HG03378 (cell line): ENCODE results near the gene TFDP2.
"Not testable (repeated sequence)": the region's sequence is repeated elsewhere in the genome, so short reads cannot be mapped to it uniquely, and the experiment has no call there.

Source experiments
- ATAC-seq: cut with Tn5 transposase; IDR thresholded peaks from one replicate; pipeline ENCODE4 v1.9.1; 2021; ENCODE audit warnings: mild to moderate bottlenecking, moderate library complexity; ENCODE audit not compliant: unreplicated experiment

TFDP2 gene

GRCh38 chr3:142129516-142130171 lies 19.7 kb downstream of the TFDP2 start:
- ATAC-seq = no peak

- no peak for ATAC-seq
These were observed 21.2 kb downstream of the TFDP2 start for GRCh38 chr3:142127941-142128658.

GRCh38 chr3:142124243-142124642 lies 25.1 kb downstream of the TFDP2 start:
- ATAC-seq = no peak

GRCh38 chr3:142120707-142121106 lies 28.6 kb downstream of the TFDP2 start:
- no peak for ATAC-seq

DNA sequence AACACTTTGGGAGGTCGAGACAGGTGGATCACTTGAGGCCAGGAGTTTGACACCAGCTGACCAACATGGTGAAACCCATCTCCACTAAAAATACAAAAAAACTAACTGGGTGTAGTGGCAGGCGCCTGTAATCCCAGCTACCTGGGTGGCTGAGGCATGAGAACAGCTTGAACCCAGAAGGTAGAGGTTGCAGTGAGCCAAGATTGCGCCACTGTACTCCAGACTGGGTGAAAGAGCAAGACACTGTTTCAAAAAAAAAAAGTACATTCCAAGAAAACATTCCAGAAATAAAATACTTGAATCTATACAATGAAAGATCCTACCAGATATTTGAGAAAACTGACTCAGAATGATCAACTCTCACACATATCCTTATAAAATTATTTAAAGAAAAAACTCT lies 30.4 kb downstream of the TFDP2 start:
- ATAC-seq = no peak

- ATAC-seq = no peak
These were observed 32.1 kb downstream of the TFDP2 start for GRCh38 chr3:142117056-142117851.

GRCh38 chr3:142115867-142116668 lies 33.3 kb downstream of the TFDP2 start:
- ATAC-seq = no peak

GRCh38 chr3:142112601-142113000 lies 36.7 kb downstream of the TFDP2 start:
- ATAC-seq = no peak

GRCh38 chr3:142106548-142106947 lies 42.8 kb downstream of the TFDP2 start:
- no peak for ATAC-seq

GRCh38 chr3:142105991-142106390 lies 43.4 kb downstream of the TFDP2 start:
- ATAC-seq = no peak

GRCh38 chr3:142104763-142105162 lies 44.6 kb downstream of the TFDP2 start:
- no peak for ATAC-seq

GRCh38 chr3:142098964-142099363 lies 50.4 kb downstream of the TFDP2 start:
- no peak for ATAC-seq

DNA sequence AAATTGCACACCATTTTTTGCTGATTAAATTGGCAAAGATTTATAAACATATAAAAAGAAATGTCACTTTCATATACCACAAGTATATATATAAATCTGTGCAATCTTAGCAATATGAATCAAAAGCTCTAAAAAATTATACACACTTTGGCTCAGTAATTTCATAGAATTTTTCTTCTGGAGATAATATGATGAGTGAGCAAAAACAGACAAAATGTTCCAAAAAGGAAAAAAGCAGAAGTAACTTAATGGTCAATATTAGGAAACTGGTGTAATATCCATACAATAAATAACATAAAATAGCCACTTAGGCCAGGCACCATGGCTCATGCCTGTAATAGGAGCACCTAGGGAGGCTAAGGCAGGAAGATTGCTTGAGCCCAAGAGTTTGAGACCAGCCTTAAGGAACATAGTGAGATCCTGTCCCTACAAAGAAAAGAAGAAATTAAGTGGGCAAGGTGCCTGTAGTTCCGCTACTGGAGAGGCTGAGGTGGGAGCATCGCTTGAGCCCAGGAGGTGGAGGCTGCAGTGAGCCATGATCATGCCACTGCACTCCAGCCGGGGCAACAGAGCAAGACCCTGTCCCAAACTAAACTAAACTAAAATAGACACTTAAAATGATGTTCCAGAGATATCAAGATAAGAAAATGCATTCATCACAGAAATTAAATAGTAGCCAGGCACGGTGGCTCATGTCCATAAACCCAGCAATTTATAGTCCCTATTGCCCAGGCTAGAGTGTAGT lies 52.1 kb downstream of the TFDP2 start:
- no peak for ATAC-seq

DNA sequence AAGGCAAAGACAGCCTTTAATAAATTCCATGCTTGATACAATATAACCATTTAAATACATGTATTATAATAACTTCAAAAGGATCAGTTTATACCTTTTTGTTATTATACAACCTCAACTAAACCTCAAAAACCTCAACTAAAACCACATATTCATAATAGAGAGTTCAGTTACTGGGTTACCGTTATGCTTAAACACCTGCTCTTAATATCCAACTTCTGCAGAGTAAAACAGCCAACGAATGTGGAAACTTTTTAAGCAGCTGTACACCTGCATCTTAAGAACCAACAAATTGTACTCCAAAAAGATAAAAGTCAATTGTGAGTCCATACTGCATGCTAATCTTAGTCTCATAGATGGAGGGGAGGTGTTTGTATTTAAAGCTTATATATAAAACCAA lies 53.5 kb downstream of the TFDP2 start:
- no peak for ATAC-seq

GRCh38 chr3:142088925-142089324 lies 60.4 kb downstream of the TFDP2 start:
- ATAC-seq = not testable (repeated sequence)

DNA sequence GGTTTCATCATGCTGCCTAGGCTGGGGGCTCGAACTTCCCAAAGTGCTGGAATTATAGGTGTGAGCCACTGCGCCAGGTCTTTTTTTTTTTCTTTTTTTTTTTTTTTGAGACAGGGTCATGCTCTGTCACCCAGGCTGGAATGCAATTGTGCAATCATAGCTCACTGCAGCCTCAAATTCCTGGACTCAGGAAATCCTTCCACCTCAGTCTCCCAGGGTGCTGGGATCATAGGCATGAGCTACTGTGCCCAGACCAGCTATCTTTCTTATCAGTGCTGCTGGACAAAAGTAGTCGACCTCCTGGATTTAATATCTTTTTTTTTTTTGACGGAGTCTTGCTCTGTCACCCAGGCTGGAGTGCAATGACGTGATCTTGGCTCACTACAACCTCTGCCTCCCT lies 60.8 kb downstream of the TFDP2 start:
- ATAC-seq = no peak

DNA sequence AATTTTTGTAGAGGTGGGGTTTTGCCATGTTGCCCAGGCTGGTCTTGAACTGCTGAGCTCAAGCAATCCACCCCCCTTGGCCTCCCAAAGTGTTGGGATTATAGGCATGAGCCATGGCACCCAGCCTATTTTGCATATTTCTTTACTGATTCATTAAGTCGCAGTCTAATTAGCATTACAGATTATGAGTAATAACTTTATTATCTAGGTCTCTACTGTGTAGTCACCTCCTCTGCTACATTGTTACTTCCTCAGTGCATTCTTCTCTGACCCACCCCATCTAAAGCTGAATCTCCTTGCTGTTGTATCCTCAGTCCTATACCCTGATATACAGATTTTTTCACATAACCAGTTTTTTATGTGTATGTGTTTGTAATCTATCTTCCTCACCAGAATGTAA lies 61.7 kb downstream of the TFDP2 start:
- ATAC-seq = no peak

DNA sequence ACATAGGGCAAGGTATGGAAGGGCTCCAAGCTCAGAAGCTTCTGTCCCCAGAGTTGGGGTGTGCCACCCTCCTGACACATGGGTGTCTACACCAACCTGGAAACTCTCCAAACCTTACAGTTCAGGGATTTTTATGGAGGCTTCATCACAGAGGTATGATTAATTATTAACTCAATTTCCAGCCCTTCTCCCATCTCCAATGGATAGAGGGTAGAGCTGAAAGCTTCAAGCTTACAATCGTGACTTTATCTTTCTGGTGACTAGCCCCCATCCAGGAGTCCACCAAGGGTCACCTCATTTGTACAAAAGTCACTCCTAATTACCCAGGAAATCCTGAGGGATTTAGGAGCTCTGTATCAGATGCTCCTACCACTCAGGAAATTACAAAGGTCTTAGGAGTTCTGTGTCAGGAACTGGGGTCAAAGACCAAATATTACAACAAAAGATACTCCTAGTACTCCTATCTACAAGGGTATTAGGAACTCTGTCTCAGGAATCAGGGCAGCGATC lies 62.7 kb downstream of the TFDP2 start:
- ATAC-seq = no peak

GRCh38 chr3:142081178-142081577 lies 68.2 kb downstream of the TFDP2 start:
- no peak for ATAC-seq

DNA sequence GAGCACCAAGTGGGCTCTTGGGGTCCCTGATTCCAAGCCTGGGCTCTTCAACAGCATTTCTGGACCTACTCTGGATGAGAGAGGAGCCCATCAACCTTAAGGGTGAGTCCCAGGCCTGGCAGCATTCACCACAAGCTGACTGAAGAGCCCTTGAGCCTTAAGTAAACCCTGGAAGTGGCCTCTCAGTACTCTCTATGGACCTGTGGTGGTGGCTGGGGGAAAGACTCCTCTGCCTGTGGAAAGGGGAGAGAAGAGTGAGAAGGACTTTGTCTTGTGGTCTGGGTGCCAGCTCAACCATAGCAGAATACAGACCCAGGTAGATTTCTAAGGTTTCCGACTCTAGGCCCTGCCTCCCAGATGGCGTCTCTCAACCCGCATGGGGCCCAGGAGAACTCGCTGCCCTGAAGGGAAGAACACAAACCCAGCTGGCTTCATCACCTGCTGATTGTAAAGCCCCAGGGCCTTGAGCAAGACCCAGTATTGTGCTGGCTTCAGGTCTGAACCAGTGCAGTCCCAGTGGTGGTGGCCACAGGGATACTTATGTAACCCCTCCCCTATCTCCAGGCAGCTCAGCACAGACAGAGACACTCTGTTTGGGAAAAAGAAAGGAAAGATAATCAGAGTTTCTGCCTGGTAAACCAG lies 71.4 kb downstream of the TFDP2 start:
- no peak for ATAC-seq
